ENCODE results near the gene TRMT6.

Gene TRMT6

DNA sequence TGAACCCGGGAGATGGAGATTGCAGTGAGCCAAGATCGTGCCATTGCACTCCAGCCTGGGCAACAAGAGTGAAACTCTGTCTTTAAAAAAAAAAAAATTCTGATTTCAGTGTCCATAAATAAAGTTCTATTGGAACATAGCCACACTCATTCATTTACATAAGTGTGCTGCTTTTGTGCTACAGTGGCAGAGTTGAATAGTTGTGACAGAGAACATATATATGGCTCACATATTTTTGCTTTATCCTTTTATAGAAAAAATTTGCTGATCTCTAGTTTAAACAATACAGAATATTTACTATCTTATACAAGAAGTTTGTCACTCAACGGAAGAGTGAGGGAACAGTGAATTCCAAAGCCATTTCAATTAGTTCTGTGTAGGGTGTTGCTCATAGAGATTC lies 18.1 kb upstream of the TRMT6 start:
- Histone ChIP-seq H3K27me3 (ENCODE audit: insufficient read depth, poor library complexity, severe bottlenecking) (no peaks in the 10 kb centered on the region), H3K4me1 (ENCODE audit: insufficient read depth, poor library complexity, severe bottlenecking) (peaks cover 11% of the 10 kb centered on the region), H3K9me3 (ENCODE audit: severe bottlenecking) (no peaks in the 10 kb centered on the region), H3K4me3 (ENCODE audit: severe bottlenecking) (no peak overlapping the region), H3K27ac (ENCODE audit: poor library complexity, severe bottlenecking) (no peak overlapping the region), H3K36me3 (ENCODE audit: low read depth) (peaks cover 72% of the 10 kb centered on the region)
- DNase-seq (ENCODE audit: low spot score) = no peak
- TF ChIP-seq, protein P1, sequence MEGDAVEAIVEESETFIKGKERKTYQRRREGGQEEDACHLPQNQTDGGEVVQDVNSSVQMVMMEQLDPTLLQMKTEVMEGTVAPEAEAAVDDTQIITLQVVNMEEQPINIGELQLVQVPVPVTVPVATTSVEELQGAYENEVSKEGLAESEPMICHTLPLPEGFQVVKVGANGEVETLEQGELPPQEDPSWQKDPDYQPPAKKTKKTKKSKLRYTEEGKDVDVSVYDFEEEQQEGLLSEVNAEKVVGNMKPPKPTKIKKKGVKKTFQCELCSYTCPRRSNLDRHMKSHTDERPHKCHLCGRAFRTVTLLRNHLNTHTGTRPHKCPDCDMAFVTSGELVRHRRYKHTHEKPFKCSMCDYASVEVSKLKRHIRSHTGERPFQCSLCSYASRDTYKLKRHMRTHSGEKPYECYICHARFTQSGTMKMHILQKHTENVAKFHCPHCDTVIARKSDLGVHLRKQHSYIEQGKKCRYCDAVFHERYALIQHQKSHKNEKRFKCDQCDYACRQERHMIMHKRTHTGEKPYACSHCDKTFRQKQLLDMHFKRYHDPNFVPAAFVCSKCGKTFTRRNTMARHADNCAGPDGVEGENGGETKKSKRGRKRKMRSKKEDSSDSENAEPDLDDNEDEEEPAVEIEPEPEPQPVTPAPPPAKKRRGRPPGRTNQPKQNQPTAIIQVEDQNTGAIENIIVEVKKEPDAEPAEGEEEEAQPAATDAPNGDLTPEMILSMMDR (IDR thresholded peaks at IDR 0.05; ENCODE audit: poor library complexity, severe bottlenecking) = no peak
- ATAC-seq (ENCODE audit: low read depth) = no peak

DNA sequence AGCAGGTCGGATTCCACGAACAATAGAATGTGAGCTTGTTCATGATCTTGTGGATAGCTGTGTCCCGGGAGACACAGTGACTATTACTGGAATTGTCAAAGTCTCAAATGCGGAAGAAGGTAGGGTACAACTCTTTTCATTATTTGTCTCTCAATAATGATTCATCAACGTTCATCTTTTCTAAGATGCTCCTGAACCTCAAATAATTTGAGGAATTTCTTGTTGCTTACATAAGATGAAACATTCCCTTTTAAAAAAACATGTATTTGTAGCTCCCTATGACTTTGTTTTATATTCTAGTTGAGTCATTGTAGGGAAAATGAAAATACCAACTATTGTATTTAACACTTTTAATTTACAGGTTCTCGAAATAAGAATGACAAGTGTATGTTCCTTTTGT lies 17.1 kb upstream of the TRMT6 start:
- peaks cover 4% of the 10 kb centered on the region for H3K4me1 ChIP-seq (ENCODE audit: insufficient read depth, poor library complexity, severe bottlenecking)
- no peaks in the 10 kb centered on the region for H3K9me3 ChIP-seq (ENCODE audit: severe bottlenecking)
- DNase-seq (ENCODE audit: low spot score) (no peak), ATAC-seq (ENCODE audit: low read depth) (no peak)
- H3K27ac ChIP-seq (ENCODE audit: poor library complexity, severe bottlenecking) = no peak overlapping the region
- H3K27me3 ChIP-seq (ENCODE audit: insufficient read depth, poor library complexity, severe bottlenecking) = no peaks in the 10 kb centered on the region
- TF ChIP-seq, protein P1 (IDR thresholded peaks at IDR 0.05; ENCODE audit: poor library complexity, severe bottlenecking) = no peak
- H3K4me3 ChIP-seq (ENCODE audit: severe bottlenecking) = no peak overlapping the region
- peaks cover 75% of the 10 kb centered on the region for H3K36me3 ChIP-seq (ENCODE audit: low read depth)

DNA sequence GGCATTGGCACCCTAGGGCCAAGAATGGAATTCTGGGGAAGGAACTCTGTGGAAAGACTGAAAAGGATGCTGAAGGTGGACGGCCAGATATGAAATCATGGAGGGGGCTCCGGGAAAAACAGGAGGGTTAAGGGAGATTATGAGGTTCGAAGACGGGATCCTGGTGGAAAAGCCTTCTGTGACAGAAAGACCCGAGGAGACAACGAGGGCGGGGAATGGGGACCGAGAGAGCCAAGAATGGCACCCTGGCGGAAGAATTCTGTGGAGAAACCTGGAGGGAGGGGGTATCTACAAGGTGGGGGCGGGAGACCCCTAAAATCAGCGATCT lies 426 bp downstream of the TRMT6 start:
- Histone ChIP-seq H3K27me3 (ENCODE audit: insufficient read depth, poor library complexity, severe bottlenecking) (no peaks in the 10 kb centered on the region), H3K27ac (ENCODE audit: poor library complexity, severe bottlenecking) (peak overlapping the region; percentile 68), H3K9me3 (ENCODE audit: severe bottlenecking) (no peaks in the 10 kb centered on the region), H3K36me3 (ENCODE audit: low read depth) (peaks cover 70% of the 10 kb centered on the region), H3K4me3 (ENCODE audit: severe bottlenecking) (peak overlapping the region; percentile 85), H3K4me1 (ENCODE audit: insufficient read depth, poor library complexity, severe bottlenecking) (peaks cover 28% of the 10 kb centered on the region)
- no peak for ATAC-seq (ENCODE audit: low read depth)
- no peak for DNase-seq (ENCODE audit: low spot score)
- TF ChIP-seq, protein P1 (IDR thresholded peaks at IDR 0.05; ENCODE audit: poor library complexity, severe bottlenecking) = no peak

DNA sequence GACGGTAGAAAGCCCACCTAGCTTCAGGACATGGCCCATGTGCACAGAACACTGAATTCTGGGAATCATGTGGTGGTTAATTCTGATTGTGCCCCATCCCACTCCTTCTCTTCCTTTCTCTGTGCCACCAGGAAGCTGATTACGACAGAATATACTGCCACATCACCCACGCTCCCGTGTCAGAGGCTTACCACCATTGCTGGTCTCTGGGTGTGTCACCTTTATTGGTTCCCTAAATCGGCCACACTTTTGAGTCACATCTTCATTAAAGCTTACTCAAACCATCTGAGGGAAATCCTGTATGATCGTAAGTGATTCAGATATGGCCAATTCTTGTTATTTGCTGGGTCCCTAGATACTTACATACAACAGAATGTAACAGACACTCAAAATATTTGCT lies 3.1 kb downstream of the TRMT6 start:
- ATAC-seq (ENCODE audit: low read depth) (no peak), DNase-seq (ENCODE audit: low spot score) (no peak)
- TF ChIP-seq, protein P1 (IDR thresholded peaks at IDR 0.05; ENCODE audit: poor library complexity, severe bottlenecking) = no peak
- H3K9me3 ChIP-seq (ENCODE audit: severe bottlenecking) = no peaks in the 10 kb centered on the region
- H3K36me3 ChIP-seq (ENCODE audit: low read depth) = peaks cover 71% of the 10 kb centered on the region
- H3K27ac ChIP-seq (ENCODE audit: poor library complexity, severe bottlenecking) = peak overlapping the region; percentile 55
- no peak overlapping the region for H3K4me3 ChIP-seq (ENCODE audit: severe bottlenecking)
- peaks cover 28% of the 10 kb centered on the region for H3K4me1 ChIP-seq (ENCODE audit: insufficient read depth, poor library complexity, severe bottlenecking)
- H3K27me3 ChIP-seq (ENCODE audit: insufficient read depth, poor library complexity, severe bottlenecking) = no peaks in the 10 kb centered on the region

DNA sequence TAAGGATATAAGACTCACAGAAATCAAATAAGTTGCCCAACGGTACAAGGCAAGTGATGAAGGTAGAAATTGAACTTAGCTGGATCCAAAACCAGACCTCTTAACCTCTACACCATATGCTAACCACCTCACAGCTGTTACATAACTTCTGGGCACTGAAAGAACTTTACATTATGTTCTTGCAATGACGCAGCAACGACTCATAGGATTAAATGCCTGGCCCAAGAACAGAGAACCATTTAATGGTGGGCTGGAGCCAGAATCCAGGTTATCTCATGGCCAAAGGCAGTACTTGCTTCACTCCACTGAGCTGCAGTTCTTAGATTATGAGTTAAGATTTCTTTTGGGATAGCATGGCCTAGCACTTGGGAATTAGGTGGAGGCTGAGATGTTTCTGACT lies 4.4 kb downstream of the TRMT6 start:
- Histone ChIP-seq H3K27me3 (ENCODE audit: insufficient read depth, poor library complexity, severe bottlenecking) (no peaks in the 10 kb centered on the region), H3K27ac (ENCODE audit: poor library complexity, severe bottlenecking) (peak overlapping the region; percentile 55), H3K36me3 (ENCODE audit: low read depth) (peaks cover 73% of the 10 kb centered on the region), H3K9me3 (ENCODE audit: severe bottlenecking) (no peaks in the 10 kb centered on the region), H3K4me3 (ENCODE audit: severe bottlenecking) (no peak overlapping the region), H3K4me1 (ENCODE audit: insufficient read depth, poor library complexity, severe bottlenecking) (peaks cover 21% of the 10 kb centered on the region)
- TF ChIP-seq, protein P1 (IDR thresholded peaks at IDR 0.05; ENCODE audit: poor library complexity, severe bottlenecking) = no peak
- ATAC-seq (ENCODE audit: low read depth) = peak; percentile 45
- no peak for DNase-seq (ENCODE audit: low spot score)

Measured in RWPE2 (cell line).